Fibroblast of the aortic adventitia (primary cell): Measurements from ENCODE around the gene KCNIP3. TPM values are rescaled to one million over a fixed set of nuclear protein-coding genes. Genes with fewer than 3 reads are reported as not detected.
"Not testable (repeated sequence)": the region's sequence is repeated elsewhere in the genome, so short reads cannot be mapped to it uniquely, and the experiment has no call there.

ENCODE experiments used
- DNase-seq: peaks from one replicate; pipeline ENCODE4 v3.0.0-alpha.2; 2010; ENCODE audit warnings: low read depth
- H3K4me3 ChIP-seq: 2 replicates; pipeline ENCODE4 v1.5.1; 2011; ENCODE audit warnings: low read depth, mild to moderate bottlenecking, control low read depth, low read length, moderate library complexity
- CTCF ChIP-seq: IDR thresholded peaks from 2 replicates; pipeline ENCODE4 v1.5.1; 2011; ENCODE audit warnings: mild to moderate bottlenecking, low read length, control low read depth, inconsistent platforms; ENCODE audit not compliant: insufficient read depth
- total RNA-seq: library from RNA; depleted of rRNA; stranded (reverse); fragments of >200 nt; gene quantifications from 2 replicates; pipeline ENCODE4 v1.2.3, GENCODE V29; 2012; ENCODE audit warnings: low replicate concordance

The KCNIP3 gene
- total RNA-seq, 1 donor, result 2.9 TPM

GRCh38 chr2:95352310-95353054 is 55.3 kb downstream of the KCNIP3 start:
- TF ChIP-seq CTCF, result no peak
- H3K4me3 ChIP-seq, result no peak overlapping the region
- DNase-seq, result no peak

- no peak overlapping the region for H3K4me3 ChIP-seq
- no peak for DNase-seq
- no peak for TF ChIP-seq CTCF
These were observed 56.0 kb downstream of the KCNIP3 start for GRCh38 chr2:95353055-95353575.

- no peak overlapping the region for H3K4me3 ChIP-seq
- no peak for TF ChIP-seq CTCF
- DNase-seq, result no peak
These were observed 56.7 kb downstream of the KCNIP3 start for GRCh38 chr2:95353613-95354468.

- no peak for TF ChIP-seq CTCF
- DNase-seq, result no peak
- H3K4me3 ChIP-seq, result no peak overlapping the region
These were observed 57.3 kb downstream of the KCNIP3 start for GRCh38 chr2:95354469-95354901.

GRCh38 chr2:95354925-95355324 is 57.8 kb downstream of the KCNIP3 start:
- no peak for DNase-seq
- no peak overlapping the region for H3K4me3 ChIP-seq
- TF ChIP-seq CTCF, result no peak

- not testable (repeated sequence) for DNase-seq, H3K4me3 ChIP-seq
These were observed 58.3 kb downstream of the KCNIP3 start for GRCh38 chr2:95355486-95355885.
